ENCODE data around the gene FGF23.
A peak's percentile ranks its signal among the peaks of the same experiment; 100 is the strongest.

The FGF23 gene

GRCh38 chr12:4421590-4422031 lies 42.1 kb upstream of the FGF23 start:
- Histone ChIP-seq H3K79me1 (ENCODE audit: low read depth, low read length) (no peaks in the 10 kb centered on the region), H3K4me2 (ENCODE audit: insufficient read depth, low read length, poor library complexity, severe bottlenecking) (no peak overlapping the region), H3K4me3 (ENCODE audit: low read length in 2 of 2) (no peak overlapping the region), H3K4me1 (ENCODE audit: control insufficient read depth in 2 of 2, insufficient read depth in 1 of 2, low read depth in 1 of 2, low read length in 2 of 2) (peaks cover 2 to 8% of the 10 kb centered on the region in 2 donors), H2BK15ac (ENCODE audit: low read length) (no peak overlapping the region), H3K18ac (ENCODE audit: low read length) (no peak overlapping the region), H3K9ac (ENCODE audit: low read depth, low read length, poor library complexity) (no peak overlapping the region), H2AFZ (ENCODE audit: low read length) (no peak overlapping the region), H3K4ac (ENCODE audit: low read length) (no peak overlapping the region), H3K36me3 (replicated peaks in 1 of 2; ENCODE audit: control insufficient read depth in 2 of 2, insufficient read depth in 2 of 2, low read length in 2 of 2) (no peaks in the 10 kb centered on the region), H2BK120ac (ENCODE audit: low read depth, low read length) (no peak overlapping the region), H3K14ac (ENCODE audit: low read length) (no peak overlapping the region), H2BK12ac (ENCODE audit: low read length) (no peak overlapping the region), H4K91ac (ENCODE audit: low read depth, low read length, poor library complexity) (no peak overlapping the region), H4K8ac (ENCODE audit: low read depth, low read length) (no peak overlapping the region), H2BK5ac (ENCODE audit: low read length) (no peak overlapping the region), H3K27me3 (ENCODE audit: control insufficient read depth in 3 of 3, insufficient read depth in 3 of 3, low read depth in 1 of 3, low read length in 3 of 3) (peaks cover 0 to 2% (median 0%) of the 10 kb centered on the region in 3 experiments), H3K9me3 (replicated peaks in 1 of 2; ENCODE audit: control insufficient read depth in 2 of 2, insufficient read depth in 1 of 2, low read depth in 1 of 2, low read length in 2 of 2) (no peaks in the 10 kb centered on the region), H3K23ac (ENCODE audit: low read depth, low read length, poor library complexity) (no peak overlapping the region), H2AK5ac (ENCODE audit: low read depth, low read length) (no peak overlapping the region), H3K27ac (replicated peaks; ENCODE audit: low read length) (no peak overlapping the region)
- peak; percentile 55 for DNase-seq (ENCODE audit: low spot score)
- 100% methylated on average over 1 of the region's 4 CpGs; no CpG with 5 or more reads in 1 of the 2 donors for WGBS, 2 donors (ENCODE audit: extremely low coverage in 2 of 2, insufficient read length in 2 of 2, insufficient replicate concordance in 1 of 2)

- Histone ChIP-seq H3K14ac (ENCODE audit: low read length) (no peak overlapping the region), H3K27me3 (ENCODE audit: control insufficient read depth in 3 of 3, insufficient read depth in 3 of 3, low read depth in 1 of 3, low read length in 3 of 3) (peaks cover 0 to 12% (median 0%) of the 10 kb centered on the region in 3 experiments), H3K4me3 (ENCODE audit: low read length in 2 of 2) (no peak overlapping the region), H2BK15ac (ENCODE audit: low read length) (no peak overlapping the region), H3K23ac (ENCODE audit: low read depth, low read length, poor library complexity) (no peak overlapping the region), H3K4me2 (ENCODE audit: insufficient read depth, low read length, poor library complexity, severe bottlenecking) (no peak overlapping the region), H3K79me1 (ENCODE audit: low read depth, low read length) (no peaks in the 10 kb centered on the region), H3K4me1 (ENCODE audit: control insufficient read depth in 2 of 2, insufficient read depth in 1 of 2, low read depth in 1 of 2, low read length in 2 of 2) (peaks cover 4 to 8% of the 10 kb centered on the region in 2 donors), H2BK120ac (ENCODE audit: low read depth, low read length) (no peak overlapping the region), H3K9me3 (replicated peaks in 1 of 2; ENCODE audit: control insufficient read depth in 2 of 2, insufficient read depth in 1 of 2, low read depth in 1 of 2, low read length in 2 of 2) (no peaks in the 10 kb centered on the region), H2AK5ac (ENCODE audit: low read depth, low read length) (no peak overlapping the region), H3K9ac (ENCODE audit: low read depth, low read length, poor library complexity) (no peak overlapping the region), H2AFZ (ENCODE audit: low read length) (no peak overlapping the region), H3K36me3 (replicated peaks in 1 of 2; ENCODE audit: control insufficient read depth in 2 of 2, insufficient read depth in 2 of 2, low read length in 2 of 2) (no peaks in the 10 kb centered on the region), H3K27ac (replicated peaks; ENCODE audit: low read length) (no peak overlapping the region), H4K91ac (ENCODE audit: low read depth, low read length, poor library complexity) (no peak overlapping the region), H2BK5ac (ENCODE audit: low read length) (no peak overlapping the region), H3K18ac (ENCODE audit: low read length) (no peak overlapping the region), H4K8ac (ENCODE audit: low read depth, low read length) (no peak overlapping the region), H2BK12ac (ENCODE audit: low read length) (no peak overlapping the region), H3K4ac (ENCODE audit: low read length) (no peak overlapping the region)
- no CpG with 5 or more reads among the region's 5 CpGs for WGBS, 2 donors (ENCODE audit: extremely low coverage in 2 of 2, insufficient read length in 2 of 2, insufficient replicate concordance in 1 of 2)
- DNase-seq (ENCODE audit: low spot score) = no peak
These were observed 40.7 kb upstream of the FGF23 start for GRCh38 chr12:4420138-4420670.

- Histone ChIP-seq H3K18ac (ENCODE audit: low read length) (no peak overlapping the region), H3K23ac (ENCODE audit: low read depth, low read length, poor library complexity) (no peak overlapping the region), H3K4me2 (ENCODE audit: insufficient read depth, low read length, poor library complexity, severe bottlenecking) (no peak overlapping the region), H4K8ac (ENCODE audit: low read depth, low read length) (no peak overlapping the region), H2BK120ac (ENCODE audit: low read depth, low read length) (no peak overlapping the region), H2BK12ac (ENCODE audit: low read length) (no peak overlapping the region), H3K9ac (ENCODE audit: low read depth, low read length, poor library complexity) (no peak overlapping the region), H2BK15ac (ENCODE audit: low read length) (no peak overlapping the region), H2BK5ac (ENCODE audit: low read length) (no peak overlapping the region), H3K4ac (ENCODE audit: low read length) (no peak overlapping the region), H4K91ac (ENCODE audit: low read depth, low read length, poor library complexity) (no peak overlapping the region), H2AFZ (ENCODE audit: low read length) (no peak overlapping the region), H3K14ac (ENCODE audit: low read length) (no peak overlapping the region), H3K4me3 (ENCODE audit: low read length in 2 of 2) (no peak overlapping the region), H3K27ac (replicated peaks; ENCODE audit: low read length) (no peak overlapping the region), H3K79me1 (ENCODE audit: low read depth, low read length) (no peaks in the 10 kb centered on the region), H2AK5ac (ENCODE audit: low read depth, low read length) (no peak overlapping the region), H3K4me1 (ENCODE audit: control insufficient read depth in 2 of 2, insufficient read depth in 1 of 2, low read depth in 1 of 2, low read length in 2 of 2) (peaks cover 4 to 7% of the 10 kb centered on the region in 2 donors), H3K36me3 (replicated peaks in 1 of 2; ENCODE audit: control insufficient read depth in 2 of 2, insufficient read depth in 2 of 2, low read length in 2 of 2) (no peaks in the 10 kb centered on the region), H3K9me3 (replicated peaks in 1 of 2; ENCODE audit: control insufficient read depth in 2 of 2, insufficient read depth in 1 of 2, low read depth in 1 of 2, low read length in 2 of 2) (no peaks in the 10 kb centered on the region), H3K27me3 (ENCODE audit: control insufficient read depth in 3 of 3, insufficient read depth in 3 of 3, low read depth in 1 of 3, low read length in 3 of 3) (peaks cover 0 to 13% (median 0%) of the 10 kb centered on the region in 3 experiments)
- no CpG with 5 or more reads among the region's 5 CpGs for WGBS, 2 donors (ENCODE audit: extremely low coverage in 2 of 2, insufficient read length in 2 of 2, insufficient replicate concordance in 1 of 2)
- no peak for DNase-seq (ENCODE audit: low spot score)
These were observed 39.4 kb upstream of the FGF23 start for GRCh38 chr12:4418913-4419312.

GRCh38 chr12:4417936-4418335 lies 38.4 kb upstream of the FGF23 start:
- 100% methylated on average over 1 of the region's 5 CpGs; no CpG with 5 or more reads in 1 of the 2 donors for WGBS, 2 donors (ENCODE audit: extremely low coverage in 2 of 2, insufficient read length in 2 of 2, insufficient replicate concordance in 1 of 2)
- peaks cover 0 to 13% (median 0%) of the 10 kb centered on the region in 3 experiments for H3K27me3 ChIP-seq (ENCODE audit: control insufficient read depth in 3 of 3, insufficient read depth in 3 of 3, low read depth in 1 of 3, low read length in 3 of 3)
- H2BK12ac ChIP-seq (ENCODE audit: low read length) = no peak overlapping the region

More at GRCh38 chr12:4417936-4418335, 38.4 kb upstream of the FGF23 start:
- Histone ChIP-seq H3K79me1 (ENCODE audit: low read depth, low read length) (no peaks in the 10 kb centered on the region), H4K91ac (ENCODE audit: low read depth, low read length, poor library complexity) (no peak overlapping the region), H3K36me3 (replicated peaks in 1 of 2; ENCODE audit: control insufficient read depth in 2 of 2, insufficient read depth in 2 of 2, low read length in 2 of 2) (no peaks in the 10 kb centered on the region), H3K9me3 (replicated peaks in 1 of 2; ENCODE audit: control insufficient read depth in 2 of 2, insufficient read depth in 1 of 2, low read depth in 1 of 2, low read length in 2 of 2) (no peaks in the 10 kb centered on the region), H2BK5ac (ENCODE audit: low read length) (no peak overlapping the region), H3K18ac (ENCODE audit: low read length) (no peak overlapping the region), H3K4me1 (ENCODE audit: control insufficient read depth in 2 of 2, insufficient read depth in 1 of 2, low read depth in 1 of 2, low read length in 2 of 2) (peaks cover 4 to 9% of the 10 kb centered on the region in 2 donors), H2AFZ (ENCODE audit: low read length) (peak overlapping the region; percentile 74), H3K9ac (ENCODE audit: low read depth, low read length, poor library complexity) (no peak overlapping the region), H2BK120ac (ENCODE audit: low read depth, low read length) (no peak overlapping the region), H3K27ac (replicated peaks; ENCODE audit: low read length) (no peak overlapping the region), H3K14ac (ENCODE audit: low read length) (no peak overlapping the region), H2AK5ac (ENCODE audit: low read depth, low read length) (no peak overlapping the region), H3K4me3 (ENCODE audit: low read length in 2 of 2) (no peak overlapping the region), H3K4me2 (ENCODE audit: insufficient read depth, low read length, poor library complexity, severe bottlenecking) (no peak overlapping the region), H3K4ac (ENCODE audit: low read length) (no peak overlapping the region), H4K8ac (ENCODE audit: low read depth, low read length) (no peak overlapping the region), H3K23ac (ENCODE audit: low read depth, low read length, poor library complexity) (no peak overlapping the region), H2BK15ac (ENCODE audit: low read length) (no peak overlapping the region)
- DNase-seq (ENCODE audit: low spot score) = no peak

Measured in neuronal stem cell (in vitro differentiated cells).